SW 1271 (cell line): ENCODE data around the gene GALR1.

Experiments
- DNase-seq, 2 experiments: peaks; one replicate each; lab custom pipeline; 2025; lab: John Stamatoyannopoulos, UW

The GALR1 gene

DNA sequence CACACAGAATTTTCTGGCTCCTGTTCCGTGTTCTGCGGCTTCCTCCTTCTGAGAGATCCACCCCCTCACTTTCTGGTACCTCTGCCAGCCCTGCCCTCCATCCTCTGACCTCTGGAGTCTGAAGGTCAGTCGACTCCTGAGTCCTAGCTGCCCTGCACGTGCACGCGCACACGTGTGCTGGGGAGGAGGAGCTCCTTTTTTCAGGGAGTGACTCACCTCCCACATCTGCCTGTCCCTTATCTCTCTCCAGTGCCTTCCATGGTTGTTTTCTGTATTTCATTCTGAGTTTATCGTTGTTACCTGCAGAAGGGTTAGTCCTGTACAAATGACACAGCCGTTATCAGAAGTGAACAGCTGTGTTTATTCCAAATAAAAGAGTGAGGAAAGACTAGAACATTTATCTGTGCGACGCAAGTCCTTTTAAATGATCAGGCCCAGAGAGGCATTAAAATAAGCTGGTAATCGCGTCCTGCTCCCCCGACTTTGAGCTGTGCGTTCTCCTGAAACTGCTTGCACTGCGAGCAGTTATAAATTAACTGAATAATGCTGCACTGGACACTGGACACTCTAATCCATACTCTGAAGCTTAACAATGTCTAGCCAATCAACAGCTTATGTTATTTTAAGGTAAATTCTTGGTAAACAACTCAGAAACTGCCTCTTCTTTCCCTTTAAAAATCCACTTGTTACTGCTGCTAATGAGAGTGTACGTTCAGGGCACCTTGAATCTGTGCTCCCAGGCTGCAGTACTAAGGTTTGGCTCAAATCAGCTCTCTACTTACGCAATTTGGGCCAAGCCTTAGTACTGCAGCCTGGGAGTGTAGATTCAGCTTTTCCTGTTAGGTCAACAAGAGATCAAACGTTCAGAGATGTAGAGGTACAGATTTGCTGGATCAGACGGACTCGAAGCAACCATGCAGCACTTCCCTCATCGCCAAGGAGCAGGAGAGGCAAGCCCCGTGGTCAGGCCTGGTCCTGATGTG is 72.5 kb downstream of the GALR1 start:
- no peak for DNase-seq

DNA sequence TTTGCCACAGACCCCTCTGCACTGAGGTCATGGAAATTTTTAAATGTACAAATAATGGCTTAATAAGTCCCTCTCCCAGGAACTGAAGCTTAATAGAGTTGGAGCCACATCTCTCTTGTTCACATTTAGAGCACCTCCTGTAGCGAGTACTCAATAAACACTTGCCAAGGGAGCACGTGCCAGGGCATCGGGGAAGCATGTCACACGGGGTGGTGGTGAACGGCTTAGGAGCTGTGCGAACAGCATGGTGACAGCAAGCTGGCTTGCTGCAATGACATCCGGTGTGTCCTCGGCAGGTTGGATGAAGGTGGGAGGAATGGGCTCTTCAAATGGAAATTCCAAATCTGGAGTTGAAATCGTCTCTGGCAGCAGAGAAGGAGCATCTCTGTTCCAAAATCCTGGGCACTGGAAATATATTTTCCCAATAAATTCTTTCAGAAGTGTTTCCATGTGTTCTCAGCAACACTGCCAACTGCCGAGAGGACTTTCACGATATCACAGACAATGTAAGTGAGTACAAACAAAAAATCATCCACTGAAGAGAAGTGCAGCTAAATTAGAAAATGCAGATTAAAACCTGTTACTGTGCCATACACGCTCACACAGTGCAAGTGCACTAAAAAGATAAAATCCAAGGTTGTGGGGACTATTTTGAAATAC is 74.1 kb downstream of the GALR1 start:
- DNase-seq: no peak
